ENCODE measurements around the gene KRR1.

- TF ChIP-seq POLR2A (IDR thresholded peaks at IDR 0.05; ENCODE audit: borderline replicate concordance, extremely low read depth, insufficient read depth, insufficient read length) (no peak), REST (IDR thresholded peaks at IDR 0.05; ENCODE audit: low read depth) (no peak), SP1 (IDR thresholded peaks at IDR 0.05; ENCODE audit: low read depth) (no peak), MAX (IDR thresholded peaks at IDR 0.05) (no peak), EZH2 (IDR thresholded peaks at IDR 0.05) (no peak), ELF1 (IDR thresholded peaks at IDR 0.05; ENCODE audit: borderline replicate concordance, low read depth) (no peak), POLR2AphosphoS5 (IDR thresholded peaks at IDR 0.05; ENCODE audit: low read depth, low read length) (no peak), SIN3A (IDR thresholded peaks at IDR 0.05; ENCODE audit: low read depth) (no peak), JUND (IDR thresholded peaks at IDR 0.05) (no peak), ATF3 (IDR thresholded peaks at IDR 0.05) (no peak), CEBPB (IDR thresholded peaks at IDR 0.05; ENCODE audit: low read depth) (no peak), SRF (IDR thresholded peaks at IDR 0.05; ENCODE audit: low read depth) (no peak), RAD21 (IDR thresholded peaks at IDR 0.05; ENCODE audit: low read depth) (no peak)
- TF ChIP-seq, protein P1, sequence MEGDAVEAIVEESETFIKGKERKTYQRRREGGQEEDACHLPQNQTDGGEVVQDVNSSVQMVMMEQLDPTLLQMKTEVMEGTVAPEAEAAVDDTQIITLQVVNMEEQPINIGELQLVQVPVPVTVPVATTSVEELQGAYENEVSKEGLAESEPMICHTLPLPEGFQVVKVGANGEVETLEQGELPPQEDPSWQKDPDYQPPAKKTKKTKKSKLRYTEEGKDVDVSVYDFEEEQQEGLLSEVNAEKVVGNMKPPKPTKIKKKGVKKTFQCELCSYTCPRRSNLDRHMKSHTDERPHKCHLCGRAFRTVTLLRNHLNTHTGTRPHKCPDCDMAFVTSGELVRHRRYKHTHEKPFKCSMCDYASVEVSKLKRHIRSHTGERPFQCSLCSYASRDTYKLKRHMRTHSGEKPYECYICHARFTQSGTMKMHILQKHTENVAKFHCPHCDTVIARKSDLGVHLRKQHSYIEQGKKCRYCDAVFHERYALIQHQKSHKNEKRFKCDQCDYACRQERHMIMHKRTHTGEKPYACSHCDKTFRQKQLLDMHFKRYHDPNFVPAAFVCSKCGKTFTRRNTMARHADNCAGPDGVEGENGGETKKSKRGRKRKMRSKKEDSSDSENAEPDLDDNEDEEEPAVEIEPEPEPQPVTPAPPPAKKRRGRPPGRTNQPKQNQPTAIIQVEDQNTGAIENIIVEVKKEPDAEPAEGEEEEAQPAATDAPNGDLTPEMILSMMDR (IDR thresholded peaks at IDR 0.05 in 2 of 3, conservative IDR thresholded peaks at IDR 0.05 in 1 of 3; ENCODE audit: borderline replicate concordance in 1 of 3, insufficient read depth in 1 of 3, low read depth in 2 of 3, low read length in 2 of 3) = no peak
Observed at GRCh38 chr12:75543529-75543928, 32.1 kb upstream of the KRR1 start.

Data from HCT116 (cell line).